Thyroid gland (tissue), 4 donors: Measurements from ENCODE around the gene TSSK6.

Source experiments
- CTCF ChIP-seq, 6 experiments: fragments of 200-600 bp in 3 of 6; fragments of 450-650 bp in 3 of 6; sonication (generic) in 3 of 6; IDR thresholded peaks; one replicate each; pipeline ENCODE4 v1.5.1; 2016 to 2019; ENCODE audit warnings: antibody characterized with exemption in 6 of 6, mild to moderate bottlenecking in 2 of 6, inconsistent platforms in 1 of 6, moderate library complexity in 1 of 6
- POLR2A ChIP-seq, 2 donors: fragments of 450-650 bp; IDR thresholded peaks; one replicate each; pipeline ENCODE4 v1.6.1; 2017; ENCODE audit warnings: antibody characterized with exemption in 2 of 2, mild to moderate bottlenecking in 2 of 2, moderate library complexity in 1 of 2

DNA sequence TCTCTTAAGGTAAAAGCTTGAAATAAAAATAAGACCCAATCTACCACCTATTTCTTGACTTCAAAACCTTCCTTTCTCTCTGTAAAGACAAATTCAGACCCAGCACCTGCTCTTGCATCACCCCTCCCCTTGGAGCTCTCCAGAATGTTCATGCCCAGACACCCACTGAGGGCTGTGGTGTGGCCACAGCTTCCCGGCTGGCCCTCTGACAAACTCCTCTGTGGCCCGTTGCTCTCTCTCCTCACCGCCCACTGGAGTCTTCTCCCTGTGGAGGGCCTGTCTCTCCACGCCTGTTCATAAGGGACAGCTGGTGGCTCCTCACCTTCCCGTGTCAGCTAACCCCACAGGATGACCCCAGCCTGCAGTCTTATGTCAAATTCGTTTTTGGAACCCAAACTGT, 49.1 kb downstream of the TSSK6 start:
- TF ChIP-seq CTCF (IDR thresholded peaks at IDR 0.05) (no peak), POLR2A (IDR thresholded peaks at IDR 0.05) (no peak)
